Measurements from ENCODE around the gene SLC2A5.
"Not testable (repeated sequence)": the region's sequence is repeated elsewhere in the genome, so short reads cannot be mapped to it uniquely, and the experiment has no call there.

Gene SLC2A5

GRCh38 chr1:9031484-9032259 is 37.8 kb downstream of the SLC2A5 start:
- no peak for DNase-seq

- not testable (repeated sequence) for DNase-seq
Observed at GRCh38 chr1:9031077-9031476, 38.4 kb downstream of the SLC2A5 start.

GRCh38 chr1:9028921-9029705 is 40.3 kb downstream of the SLC2A5 start:
- DNase-seq, result no peak

- DNase-seq, result no peak
Observed at GRCh38 chr1:9027307-9027706, 42.1 kb downstream of the SLC2A5 start.

GRCh38 chr1:9025449-9025848 is 44.0 kb downstream of the SLC2A5 start:
- no peak for DNase-seq

- DNase-seq, result no peak
Observed at GRCh38 chr1:9024837-9025236, 44.6 kb downstream of the SLC2A5 start.

- no peak for DNase-seq
Observed at GRCh38 chr1:9022773-9023172, 46.7 kb downstream of the SLC2A5 start.

- DNase-seq, result not testable (repeated sequence)
Observed at GRCh38 chr1:9022026-9022738, 47.3 kb downstream of the SLC2A5 start.

- DNase-seq, result no peak
Observed at GRCh38 chr1:9020305-9020704, 49.1 kb downstream of the SLC2A5 start.

GRCh38 chr1:9019896-9020295 is 49.5 kb downstream of the SLC2A5 start:
- no peak for DNase-seq

GRCh38 chr1:9018333-9018732 is 51.1 kb downstream of the SLC2A5 start:
- no peak for DNase-seq

- DNase-seq, result no peak
Observed at GRCh38 chr1:9016455-9016854, 53.0 kb downstream of the SLC2A5 start.

GRCh38 chr1:9014475-9015375 is 54.7 kb downstream of the SLC2A5 start:
- DNase-seq, result no peak

- no peak for DNase-seq
Observed at GRCh38 chr1:9013819-9014218, 55.6 kb downstream of the SLC2A5 start.

GRCh38 chr1:9010781-9011323 is 58.6 kb downstream of the SLC2A5 start:
- no peak for DNase-seq

GRCh38 chr1:9009438-9010370 is 59.7 kb downstream of the SLC2A5 start:
- peak; percentile 35 for DNase-seq

- DNase-seq, result no peak
Observed at GRCh38 chr1:9008236-9008635, 61.2 kb downstream of the SLC2A5 start.

GRCh38 chr1:9006956-9007615 is 62.3 kb downstream of the SLC2A5 start:
- no peak for DNase-seq

GRCh38 chr1:9005395-9005708 is 64.1 kb downstream of the SLC2A5 start:
- DNase-seq, result no peak

- DNase-seq, result peak; percentile 77
Observed at GRCh38 chr1:9004700-9005394, 64.6 kb downstream of the SLC2A5 start.
